Astrocyte (in vitro differentiated cells and primary cell): ENCODE results near the gene HPS5. TPM values are rescaled to one million over a fixed set of nuclear protein-coding genes. Genes with fewer than 3 reads are reported as not detected.

ENCODE experiments used
- DNase-seq: peaks from one replicate; pipeline ENCODE4 v3.0.0-alpha.2; 2010; ENCODE audit warnings: low read depth
- FAIRE-seq: peaks from 2 replicates; lab custom pipeline; 2011; peaks lifted over from hg19 to GRCh38; lab: Jason Lieb, UNC
- H2AFZ ChIP-seq: 2 replicates; pipeline ENCODE4 v1.6.0; 2012; ENCODE audit warnings: low read depth, low read length, inconsistent platforms
- H3K27ac ChIP-seq: 2 replicates; pipeline ENCODE4 v1.5.1; 2011; ENCODE audit warnings: low read depth, low read length, inconsistent platforms
- H3K27me3 ChIP-seq: 2 replicates; pipeline ENCODE4 v1.6.0; 2011; ENCODE audit warnings: low read length, inconsistent platforms; ENCODE audit not compliant: insufficient read depth
- H3K36me3 ChIP-seq: 2 replicates; pipeline ENCODE4 v1.5.1; 2011; ENCODE audit warnings: low read length, inconsistent platforms; ENCODE audit not compliant: insufficient read depth
- H3K4me1 ChIP-seq: 2 replicates; pipeline ENCODE4 v1.5.1; 2011; ENCODE audit warnings: low read length, inconsistent platforms; ENCODE audit not compliant: insufficient read depth
- H3K4me2 ChIP-seq: 2 replicates; pipeline ENCODE4 v1.6.0; 2012; ENCODE audit warnings: low read length, inconsistent platforms
- H3K4me3 ChIP-seq: 2 replicates; pipeline ENCODE4 v1.5.1; 2011; ENCODE audit warnings: low read depth, mild to moderate bottlenecking, low read length, inconsistent platforms; ENCODE audit not compliant: insufficient read depth
- H3K79me2 ChIP-seq: 2 replicates; pipeline ENCODE4 v1.6.0; 2012; ENCODE audit warnings: mild to moderate bottlenecking, low read length, inconsistent platforms; ENCODE audit not compliant: insufficient read depth
- H3K9ac ChIP-seq: 2 replicates; pipeline ENCODE4 v1.6.0; 2012; ENCODE audit warnings: mild to moderate bottlenecking, low read length, inconsistent platforms
- H3K9me3 ChIP-seq: 2 replicates; pipeline ENCODE4 v1.5.1; 2012; ENCODE audit warnings: low read depth, mild to moderate bottlenecking, low read length, inconsistent platforms; ENCODE audit not compliant: insufficient read depth
- H4K20me1 ChIP-seq: 2 replicates; pipeline ENCODE4 v1.6.0; 2012; ENCODE audit warnings: low read length, inconsistent platforms; ENCODE audit not compliant: insufficient read depth
- H3K27ac Mint-ChIP-seq: one replicate; pipeline ENCODE4 v1.8.0; 2021; ENCODE audit warnings: mild to moderate bottlenecking, mixed read lengths; ENCODE audit not compliant: unreplicated experiment
- H3K27me3 Mint-ChIP-seq: one replicate; pipeline ENCODE4 v1.8.0; 2021; ENCODE audit warnings: low read depth, mixed read lengths; ENCODE audit not compliant: unreplicated experiment
- H3K36me3 Mint-ChIP-seq: one replicate; pipeline ENCODE4 v1.8.0; 2021; ENCODE audit warnings: low read depth, mixed read lengths; ENCODE audit not compliant: unreplicated experiment
- H3K4me1 Mint-ChIP-seq: one replicate; pipeline ENCODE4 v1.8.0; 2021; ENCODE audit warnings: low read depth, mixed read lengths; ENCODE audit not compliant: unreplicated experiment
- H3K4me3 Mint-ChIP-seq: one replicate; pipeline ENCODE4 v1.8.0; 2021; ENCODE audit warnings: mild to moderate bottlenecking, moderate library complexity, mixed read lengths; ENCODE audit not compliant: unreplicated experiment
- H3K9me3 Mint-ChIP-seq: one replicate; pipeline ENCODE4 v1.8.0; 2021; ENCODE audit warnings: mild to moderate bottlenecking, mixed read lengths; ENCODE audit not compliant: unreplicated experiment
- CTCF ChIP-seq: IDR thresholded peaks from 2 replicates; pipeline ENCODE4 v1.5.1; 2011; ENCODE audit warnings: low read depth, mild to moderate bottlenecking, inconsistent platforms, low read length, moderate library complexity; ENCODE audit not compliant: insufficient read depth
- EZH2 ChIP-seq: IDR thresholded peaks from 2 replicates; pipeline ENCODE4 v1.6.1; 2012; ENCODE audit warnings: mild to moderate bottlenecking, low read length, inconsistent platforms; ENCODE audit not compliant: insufficient read depth
- total RNA-seq: library from RNA; stranded (reverse); gene quantifications from 2 replicates; pipeline ENCODE4 v1.2.1, GENCODE V29; 2021

HPS5 gene
- total RNA-seq, 1 donor from 2014 or later, result 22.6 TPM

- Mint-ChIP-seq H3K9me3 (peaks cover 2% of the 10 kb centered on the region), H3K4me1 (peaks cover 4% of the 10 kb centered on the region), H3K27ac (no peak overlapping the region), H3K36me3 (no peaks in the 10 kb centered on the region), H3K4me3 (no peak overlapping the region), H3K27me3 (peaks cover 2% of the 10 kb centered on the region)
- no peak overlapping the region for H3K4me3 ChIP-seq
- no peak overlapping the region for H2AFZ ChIP-seq
- no peak for FAIRE-seq
- no peak for DNase-seq
- H3K9me3 ChIP-seq, result no peaks in the 10 kb centered on the region
- TF ChIP-seq CTCF (no peak), EZH2 (no peak)
- H3K9ac ChIP-seq, result no peak overlapping the region
- no peaks in the 10 kb centered on the region for H3K27me3 ChIP-seq
- no peak overlapping the region for H3K4me2 ChIP-seq
- no peaks in the 10 kb centered on the region for H3K4me1 ChIP-seq
- no peaks in the 10 kb centered on the region for H3K36me3 ChIP-seq
- H3K79me2 ChIP-seq, result no peaks in the 10 kb centered on the region
- H4K20me1 ChIP-seq, result no peaks in the 10 kb centered on the region
- no peak overlapping the region for H3K27ac ChIP-seq
These were observed 86.3 kb downstream of the HPS5 start for GRCh38 chr11:18235394-18236334.

- no peak overlapping the region for H3K27ac Mint-ChIP-seq
- DNase-seq (no peak), FAIRE-seq (no peak)
- Histone ChIP-seq H3K27ac (no peak overlapping the region), H3K36me3 (no peaks in the 10 kb centered on the region), H3K4me2 (no peak overlapping the region), H3K4me3 (no peak overlapping the region), H3K9me3 (no peaks in the 10 kb centered on the region), H4K20me1 (no peaks in the 10 kb centered on the region), H3K79me2 (no peaks in the 10 kb centered on the region), H2AFZ (no peak overlapping the region), H3K4me1 (no peaks in the 10 kb centered on the region), H3K9ac (no peak overlapping the region), H3K27me3 (no peaks in the 10 kb centered on the region)
- peaks cover 4% of the 10 kb centered on the region for H3K4me1 Mint-ChIP-seq
- H3K9me3 Mint-ChIP-seq, result peaks cover 2% of the 10 kb centered on the region
- H3K4me3 Mint-ChIP-seq, result no peak overlapping the region
- H3K27me3 Mint-ChIP-seq, result peaks cover 2% of the 10 kb centered on the region
- H3K36me3 Mint-ChIP-seq, result no peaks in the 10 kb centered on the region
- TF ChIP-seq EZH2 (no peak), CTCF (no peak)
These were observed 88.0 kb downstream of the HPS5 start for GRCh38 chr11:18233912-18234311.

- no peaks in the 10 kb centered on the region for H3K4me1 ChIP-seq
- peaks cover 2% of the 10 kb centered on the region for H3K9me3 Mint-ChIP-seq
- H3K9ac ChIP-seq, result no peak overlapping the region
- no peak overlapping the region for H3K4me3 ChIP-seq
- no peaks in the 10 kb centered on the region for H3K9me3 ChIP-seq
- no peaks in the 10 kb centered on the region for H3K36me3 Mint-ChIP-seq
- H3K27me3 ChIP-seq, result no peaks in the 10 kb centered on the region
- no peaks in the 10 kb centered on the region for H3K79me2 ChIP-seq
- H3K4me2 ChIP-seq, result no peak overlapping the region
- H4K20me1 ChIP-seq, result no peaks in the 10 kb centered on the region
- TF ChIP-seq EZH2, result no peak
- TF ChIP-seq CTCF, result no peak
- FAIRE-seq (no peak), DNase-seq (no peak)
- no peak overlapping the region for H3K27ac ChIP-seq
- no peaks in the 10 kb centered on the region for H3K4me1 Mint-ChIP-seq
- no peak overlapping the region for H2AFZ ChIP-seq
- no peak overlapping the region for H3K27ac Mint-ChIP-seq
- no peaks in the 10 kb centered on the region for H3K36me3 ChIP-seq
- H3K27me3 Mint-ChIP-seq, result peaks cover 12% of the 10 kb centered on the region
- no peak overlapping the region for H3K4me3 Mint-ChIP-seq
These were observed 91.1 kb downstream of the HPS5 start for GRCh38 chr11:18230859-18231258.
